GM18909 (cell line): ENCODE results near the gene SLCO4A1.
"Not testable (repeated sequence)": the region's sequence is repeated elsewhere in the genome, so short reads cannot be mapped to it uniquely, and the experiment has no call there.

Source experiments
- ATAC-seq: cut with Tn5 transposase; IDR thresholded peaks from one replicate; pipeline ENCODE4 v1.9.1; 2021; ENCODE audit warnings: mild to moderate bottlenecking; ENCODE audit not compliant: unreplicated experiment, poor library complexity

The SLCO4A1 gene

DNA sequence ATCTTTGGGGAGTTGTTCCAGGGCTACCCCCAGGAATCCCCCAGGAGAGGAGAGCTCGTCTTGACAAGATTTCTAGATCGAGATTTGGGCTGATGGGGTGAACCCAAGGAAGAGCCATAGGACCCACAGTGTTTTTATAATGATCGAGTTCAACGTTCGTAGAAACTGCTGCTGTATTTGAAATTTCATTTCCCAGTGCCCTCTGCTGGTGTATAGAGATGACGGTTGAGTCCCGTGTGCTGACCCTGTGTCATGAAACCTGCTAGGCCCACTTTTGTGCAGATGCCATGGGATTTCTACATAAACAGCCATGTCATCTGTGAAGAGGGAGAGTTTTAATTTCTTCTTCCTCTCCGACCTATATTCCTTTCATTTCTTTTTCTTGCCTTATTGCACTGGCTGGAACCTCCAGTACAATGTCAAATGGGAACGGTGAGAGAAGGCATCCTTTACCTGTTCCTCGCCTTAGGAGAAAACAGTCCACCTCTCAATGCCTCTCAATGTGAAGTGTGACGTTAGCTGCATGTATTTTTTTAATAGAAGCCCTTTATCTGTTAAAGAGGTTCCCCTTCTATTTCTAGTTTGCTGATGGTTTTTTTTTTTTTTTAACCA, 37.8 kb downstream of the SLCO4A1 start:
- no peak for ATAC-seq

DNA sequence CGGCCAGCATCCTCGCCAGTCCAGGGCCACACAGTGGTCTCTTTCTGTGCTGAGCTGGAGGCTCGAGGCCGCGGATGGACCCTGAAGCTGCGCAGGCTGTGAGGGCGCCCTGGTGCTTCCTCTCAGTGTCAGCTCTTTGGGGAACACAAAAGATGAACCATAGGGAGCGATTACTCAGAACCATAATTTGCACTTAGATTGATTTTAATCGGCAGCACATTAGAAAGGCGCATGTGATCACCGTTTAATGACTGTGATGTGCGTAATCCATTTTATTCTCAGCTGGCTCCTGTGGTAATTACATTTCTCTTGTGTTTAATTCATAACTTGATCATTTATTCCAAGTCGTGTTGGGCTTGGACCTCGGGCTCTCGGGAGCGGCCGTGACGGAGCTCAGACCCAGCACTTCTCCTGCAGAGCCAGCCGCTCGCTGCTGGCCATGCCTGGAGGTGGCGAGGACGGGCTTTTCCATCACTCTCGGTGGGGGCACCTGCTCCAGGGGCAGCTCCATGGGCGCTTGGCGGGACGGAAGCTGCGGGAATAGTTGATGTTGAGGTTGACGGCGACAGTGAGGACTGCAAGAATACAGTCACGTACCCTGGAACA, 40.7 kb downstream of the SLCO4A1 start:
- ATAC-seq, result no peak

DNA sequence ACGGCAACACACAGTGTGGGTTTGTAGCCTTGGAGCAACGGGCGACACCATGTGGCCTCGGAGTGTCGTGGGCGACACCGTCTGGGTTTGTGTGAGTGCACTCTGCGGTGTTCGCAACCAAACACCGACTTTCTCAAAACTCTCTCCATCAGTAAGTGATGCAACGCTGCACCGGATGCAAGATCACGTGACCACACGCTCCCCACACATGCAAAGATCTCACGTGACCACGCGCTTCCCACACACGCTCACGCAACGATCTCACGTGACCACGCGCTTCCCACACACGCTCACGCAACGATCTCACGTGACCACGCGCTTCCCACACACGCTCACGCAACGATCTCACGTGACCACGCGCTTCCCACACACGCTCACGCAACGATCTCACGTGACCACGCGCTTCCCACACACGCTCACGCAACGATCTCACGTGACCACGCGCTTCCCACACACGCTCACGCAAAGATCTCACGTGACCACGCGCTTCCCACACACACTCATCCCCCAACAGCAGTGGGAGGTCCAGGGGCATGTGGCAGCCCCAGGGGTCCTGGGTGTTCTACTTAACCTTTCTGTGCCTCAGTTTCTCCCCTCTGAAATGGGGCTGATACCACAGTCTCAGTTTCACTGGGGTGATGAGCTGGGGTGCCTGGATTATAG, 41.5 kb downstream of the SLCO4A1 start:
- ATAC-seq, result not testable (repeated sequence)

DNA sequence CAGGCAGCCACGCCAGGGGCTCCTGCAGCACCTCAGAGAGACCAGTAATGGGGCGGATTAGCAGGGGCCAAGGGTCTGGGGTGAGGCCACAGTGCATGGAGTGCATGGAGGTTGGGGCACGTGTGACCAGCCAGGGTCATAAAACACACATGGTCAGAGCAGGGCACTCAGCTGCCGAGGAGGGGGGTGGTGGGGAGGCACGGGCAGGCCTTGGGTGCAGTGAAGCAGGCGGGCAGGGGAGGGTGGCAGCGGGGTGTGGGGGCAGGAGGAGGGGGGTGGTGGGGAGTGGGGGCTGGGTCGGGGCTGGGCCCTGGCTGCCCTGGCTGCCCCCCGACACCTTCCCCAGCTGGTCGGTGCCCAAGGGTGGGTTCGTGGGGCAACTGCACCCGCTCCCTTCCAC, 42.7 kb downstream of the SLCO4A1 start:
- no peak for ATAC-seq

DNA sequence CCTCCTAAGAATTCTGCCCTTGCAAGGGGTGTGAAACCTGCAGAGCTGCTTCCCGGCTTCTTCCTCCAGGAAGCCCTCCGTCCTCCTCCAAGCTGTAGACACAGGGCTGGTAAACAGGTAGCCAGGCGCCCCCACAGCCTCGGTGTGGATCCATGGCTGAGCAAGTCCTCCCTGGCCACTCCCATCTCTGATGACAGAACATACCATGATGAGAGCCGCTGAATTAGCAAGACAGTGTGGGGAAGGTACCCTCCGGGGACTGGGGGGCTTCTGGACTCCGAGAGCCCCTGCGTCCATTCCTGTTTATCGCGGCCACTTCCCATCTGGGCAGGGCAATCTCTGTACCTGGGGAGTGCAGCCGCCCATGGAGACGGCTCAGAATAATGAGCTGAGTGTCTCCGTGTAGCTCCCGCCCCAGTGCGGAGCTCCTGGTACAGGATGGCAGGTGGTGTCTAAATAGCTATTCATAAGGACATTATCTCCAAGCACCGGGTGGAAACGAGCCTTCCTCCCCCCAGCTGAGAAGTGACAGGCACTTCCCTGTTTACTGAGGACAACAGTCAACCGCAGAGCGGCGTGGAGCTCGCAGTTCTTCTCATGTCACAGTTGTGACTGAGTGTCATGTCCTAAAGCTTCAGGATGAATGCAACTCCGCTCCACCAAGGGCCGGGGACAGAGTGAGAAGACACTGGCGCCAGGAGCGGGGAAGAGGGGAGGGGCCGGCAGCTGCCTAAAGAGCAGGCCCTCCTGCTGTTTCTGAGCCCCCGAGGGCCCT, 43.7 kb downstream of the SLCO4A1 start:
- ATAC-seq, result no peak

DNA sequence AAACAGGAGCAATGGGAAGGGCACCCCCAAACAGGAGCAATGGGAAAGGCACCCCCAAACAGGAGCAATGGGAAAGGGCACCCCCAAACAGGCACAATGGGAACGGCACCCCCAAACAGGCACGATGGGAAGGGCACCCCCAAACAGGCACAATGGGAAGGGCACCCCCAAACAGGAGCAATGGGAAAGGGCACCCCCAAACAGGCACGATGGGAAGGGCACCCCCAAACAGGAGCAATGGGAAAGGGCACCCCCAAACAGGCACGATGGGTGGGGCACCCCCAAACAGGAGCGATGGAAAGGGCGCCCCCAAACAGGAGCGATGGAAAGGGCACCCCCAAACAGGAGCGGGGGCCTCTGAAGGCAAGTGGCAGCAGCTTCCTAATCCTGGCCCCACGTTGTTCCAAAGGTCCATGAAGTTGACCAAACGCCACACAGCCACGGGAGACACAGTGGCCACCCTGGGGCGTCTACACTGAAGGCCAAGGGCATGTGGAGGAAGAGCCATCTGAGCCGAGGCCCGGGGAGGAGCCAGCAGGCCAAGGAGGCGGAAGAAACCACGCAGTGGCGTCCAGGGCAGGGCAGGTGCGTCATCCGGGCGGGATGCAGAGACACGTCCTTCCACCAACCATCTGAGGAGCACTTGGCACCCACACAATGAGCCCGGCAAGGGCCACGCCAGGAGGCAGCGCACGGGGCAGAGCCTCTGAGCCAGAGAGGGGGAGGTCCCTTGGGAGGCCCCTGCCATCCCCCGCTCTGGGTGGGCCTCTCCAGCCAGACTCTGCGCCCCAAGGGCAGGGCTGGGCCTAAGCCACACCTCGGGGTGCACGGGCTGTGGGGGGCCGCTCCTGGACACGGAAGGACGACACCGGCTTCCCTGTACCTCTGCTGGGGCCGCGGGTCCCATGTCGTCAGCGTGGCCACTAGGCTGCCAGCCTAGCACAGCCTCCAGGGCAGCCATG, 44.8 kb downstream of the SLCO4A1 start:
- no peak for ATAC-seq

DNA sequence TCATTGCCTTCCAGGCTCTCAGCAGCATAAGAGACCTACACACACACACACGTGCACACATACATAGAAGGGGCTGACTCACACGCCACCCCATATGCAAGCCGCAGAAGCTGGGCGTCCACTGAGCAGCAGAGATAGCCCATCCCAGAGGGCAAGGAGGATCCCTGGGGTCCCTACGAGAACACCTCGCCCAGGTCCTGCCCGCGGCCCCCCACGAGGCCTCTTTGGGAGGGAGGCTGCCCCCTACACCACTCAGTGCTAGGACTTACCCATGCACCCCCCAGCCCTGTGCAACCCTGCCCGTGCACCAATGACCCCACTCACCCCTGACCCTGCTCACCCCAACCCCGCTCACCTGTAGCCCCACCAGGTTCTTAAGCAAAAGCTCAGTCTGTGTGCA, 45.8 kb downstream of the SLCO4A1 start:
- no peak for ATAC-seq

DNA sequence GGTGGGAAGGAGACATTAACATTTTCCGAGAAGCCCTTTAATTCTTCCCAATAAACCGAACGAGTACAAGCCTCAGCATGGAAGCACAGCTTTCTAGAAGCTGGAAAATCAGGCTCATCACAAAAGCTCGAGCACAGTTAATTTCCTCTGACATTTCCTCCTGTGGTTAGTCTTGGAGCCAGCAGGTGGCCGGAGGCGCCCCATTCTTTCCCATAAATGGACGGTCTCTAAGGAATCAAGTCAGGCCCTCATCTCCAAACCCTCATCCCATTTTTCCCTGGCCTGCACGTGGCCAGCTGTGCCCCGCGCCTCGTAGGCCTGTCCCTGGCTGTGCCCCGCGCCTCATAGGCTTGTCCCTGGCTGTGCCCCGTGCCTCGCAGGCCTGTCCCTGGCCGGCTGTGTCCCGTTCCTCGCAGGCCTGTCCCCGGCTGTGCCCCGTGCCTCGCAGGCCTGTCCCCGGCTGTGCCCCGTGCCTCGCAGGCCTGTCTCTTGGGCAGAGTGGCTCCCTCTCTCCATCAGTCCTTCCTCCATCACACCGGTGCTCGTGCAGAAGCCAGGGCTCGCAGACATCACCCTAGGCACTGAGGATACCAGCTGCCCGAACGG, 46.7 kb downstream of the SLCO4A1 start:
- no peak for ATAC-seq

DNA sequence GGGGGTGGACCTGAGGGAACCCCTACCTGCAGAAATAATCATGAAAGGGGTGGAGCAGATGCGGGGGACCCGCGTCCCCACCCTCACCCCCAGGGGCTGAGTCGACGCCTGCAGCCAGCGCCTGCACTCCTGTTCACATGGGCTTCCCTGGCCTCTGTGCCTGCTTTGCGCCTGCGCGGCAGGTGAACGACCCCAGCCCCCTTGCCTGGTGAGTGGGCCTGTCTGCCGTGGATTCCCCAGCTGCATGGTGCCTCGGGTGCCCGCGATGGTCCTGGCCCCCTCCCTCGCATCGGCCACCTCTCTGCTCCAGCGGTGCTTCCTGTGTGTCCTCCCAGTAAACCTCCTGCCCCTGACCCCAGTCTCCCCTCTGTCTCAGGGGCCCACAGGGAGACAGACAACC, 47.6 kb downstream of the SLCO4A1 start:
- ATAC-seq, result no peak

DNA sequence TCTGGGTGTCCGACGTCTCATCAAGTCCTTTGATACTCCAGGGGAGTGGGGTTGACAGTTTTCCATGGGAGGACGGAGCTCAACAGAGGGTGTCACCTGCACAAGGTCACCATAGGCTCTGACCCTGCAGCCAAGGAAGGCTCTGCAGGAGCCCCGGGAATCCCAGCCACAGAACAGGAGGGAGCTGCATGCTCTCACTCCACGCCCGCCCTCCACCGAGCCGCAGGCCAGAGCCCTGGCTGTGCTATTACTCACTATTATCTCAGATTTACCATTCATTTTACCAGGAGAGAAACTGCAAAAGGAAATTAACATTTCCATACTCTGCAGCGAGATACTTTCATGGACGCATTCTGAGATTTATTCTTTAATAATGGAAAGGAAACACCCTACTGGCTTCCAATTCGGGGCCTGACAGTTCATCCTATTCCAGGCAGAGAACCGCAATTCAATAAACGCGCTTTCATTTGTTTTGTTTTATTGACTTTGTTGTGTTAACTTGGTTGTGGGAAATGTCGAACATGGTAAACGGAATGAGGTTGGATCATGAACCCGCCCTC, 48.0 kb downstream of the SLCO4A1 start:
- no peak for ATAC-seq

DNA sequence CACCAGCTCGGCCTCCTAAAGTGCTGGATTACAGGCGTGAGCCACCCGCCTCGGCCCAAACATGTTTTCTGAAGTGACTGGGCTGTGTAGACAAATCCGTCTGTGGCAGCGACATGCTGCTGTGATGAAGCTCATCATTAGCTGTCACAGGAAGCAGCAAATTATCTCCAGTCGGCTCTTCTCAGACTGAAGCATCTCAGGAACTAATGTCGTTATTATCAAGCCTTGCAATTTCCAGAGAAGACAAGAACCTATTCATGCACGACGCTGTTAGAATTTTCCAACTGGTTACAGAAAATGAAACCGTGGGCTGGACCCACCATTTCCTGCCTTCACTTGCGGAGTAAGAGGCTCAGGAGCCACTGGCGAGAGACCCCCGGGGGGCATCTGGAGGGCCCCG, 49.2 kb downstream of the SLCO4A1 start:
- ATAC-seq, result no peak

DNA sequence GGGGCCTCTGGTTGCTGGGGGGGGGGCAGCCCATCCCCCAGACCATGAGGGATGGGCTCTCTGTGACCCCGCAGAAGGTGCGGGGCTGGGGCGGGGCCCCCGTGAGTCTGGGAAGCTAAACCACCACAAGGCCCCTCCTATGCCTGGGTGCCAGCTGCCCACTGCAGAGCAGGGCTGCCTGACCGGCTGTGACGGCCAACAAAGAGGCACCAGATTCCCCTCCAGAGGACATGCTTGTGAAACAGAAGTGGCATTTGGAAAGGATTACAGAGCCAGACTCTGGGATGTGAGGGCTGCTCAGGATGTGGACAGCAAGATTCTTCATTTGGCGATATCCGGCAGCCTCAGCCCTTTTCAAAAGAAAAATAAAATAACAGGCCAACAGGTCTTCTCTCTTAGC, 49.9 kb downstream of the SLCO4A1 start:
- no peak for ATAC-seq

DNA sequence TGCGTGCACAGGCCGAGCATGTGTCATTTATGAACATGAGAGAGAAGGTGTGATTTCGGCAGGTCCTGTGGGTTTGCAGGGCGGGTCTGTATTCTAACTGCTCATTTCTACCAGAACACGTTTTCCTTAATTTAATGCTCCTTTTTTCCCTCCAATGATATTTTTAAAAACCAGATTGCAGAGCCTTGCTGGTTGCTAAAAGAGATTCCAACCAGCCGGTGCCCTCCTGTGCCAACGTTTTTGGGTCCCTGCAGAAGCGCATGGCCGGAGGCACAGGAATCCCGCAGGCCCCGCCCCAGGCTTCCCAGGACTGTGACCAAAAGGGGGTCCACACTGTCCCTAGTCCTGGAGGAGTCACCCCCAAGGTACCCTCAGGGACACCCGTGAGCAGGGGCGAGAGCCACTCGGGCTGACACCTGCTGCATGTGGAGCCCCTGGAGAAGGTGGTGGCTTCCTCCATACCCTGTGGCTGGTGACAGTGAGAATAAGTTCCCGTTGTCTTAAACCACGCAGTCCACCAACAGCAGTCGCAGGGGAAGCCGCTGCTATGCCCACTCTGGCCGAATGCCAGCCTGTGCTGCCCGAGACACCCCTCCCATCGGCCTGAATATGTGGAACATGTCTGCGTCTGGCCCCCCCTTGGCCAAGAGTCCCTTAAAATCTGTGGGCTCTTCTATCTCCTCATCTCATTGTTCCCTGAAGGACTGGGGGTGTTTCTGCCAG, 50.7 kb downstream of the SLCO4A1 start:
- ATAC-seq, result no peak

DNA sequence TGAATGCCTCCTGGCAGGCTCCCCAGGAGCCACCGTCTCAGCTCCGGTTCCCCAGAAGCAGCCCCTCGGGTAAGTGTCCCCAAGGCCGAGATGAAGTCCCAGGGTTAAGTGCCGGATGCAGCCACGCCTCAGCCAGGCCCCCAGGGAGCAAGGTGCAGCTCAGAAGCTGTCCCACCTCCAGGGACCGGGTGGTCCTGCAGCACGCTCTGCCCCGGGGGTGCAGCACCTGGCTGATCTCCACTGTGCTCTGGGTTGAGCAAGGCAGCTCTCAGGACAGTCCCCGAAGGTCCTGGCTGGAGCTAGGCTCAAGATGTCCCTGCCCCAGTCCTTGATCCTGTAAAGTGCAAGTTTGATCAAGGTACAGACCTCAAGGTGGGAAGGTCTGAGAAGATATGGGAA, 51.2 kb downstream of the SLCO4A1 start:
- ATAC-seq, result no peak

DNA sequence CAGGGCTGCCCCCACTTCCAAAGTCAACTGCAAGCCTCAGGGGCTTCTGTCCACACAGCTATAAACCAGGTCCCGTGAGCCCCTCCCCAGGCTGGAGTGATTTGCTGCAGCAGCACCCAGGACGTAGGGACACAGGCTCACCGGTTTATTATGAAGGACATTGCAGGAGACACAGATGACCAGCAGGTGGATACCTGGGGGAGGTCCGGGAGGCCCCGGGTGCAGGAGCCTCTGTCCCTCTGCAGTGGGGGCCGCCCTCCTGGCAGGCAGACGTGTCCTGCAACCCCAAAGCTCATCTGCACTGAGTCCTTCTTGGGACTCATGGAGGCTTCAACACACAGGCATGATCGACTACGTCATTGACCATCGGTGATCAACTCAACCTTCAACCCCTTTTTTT, 51.8 kb downstream of the SLCO4A1 start:
- ATAC-seq, result no peak

DNA sequence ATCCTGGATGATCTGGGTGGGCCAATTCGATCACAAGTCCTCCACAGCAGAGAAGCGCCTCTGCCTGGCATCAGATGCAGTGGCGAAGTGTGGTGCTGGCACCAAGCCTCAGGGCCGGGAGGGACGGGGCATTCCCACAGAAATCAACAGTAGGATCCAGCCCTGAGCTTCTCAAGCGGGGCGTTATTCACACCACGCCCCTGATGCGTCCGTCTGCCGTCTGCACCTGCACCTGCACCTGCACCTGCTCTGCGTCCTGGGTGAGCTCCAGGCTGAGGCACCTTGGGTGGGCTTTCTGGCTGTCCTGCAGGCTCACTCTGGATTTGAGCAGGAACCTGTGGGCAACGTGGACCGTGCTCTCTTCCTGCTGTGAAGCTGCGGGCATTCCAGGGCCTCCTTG, 52.6 kb downstream of the SLCO4A1 start:
- ATAC-seq, result no peak

DNA sequence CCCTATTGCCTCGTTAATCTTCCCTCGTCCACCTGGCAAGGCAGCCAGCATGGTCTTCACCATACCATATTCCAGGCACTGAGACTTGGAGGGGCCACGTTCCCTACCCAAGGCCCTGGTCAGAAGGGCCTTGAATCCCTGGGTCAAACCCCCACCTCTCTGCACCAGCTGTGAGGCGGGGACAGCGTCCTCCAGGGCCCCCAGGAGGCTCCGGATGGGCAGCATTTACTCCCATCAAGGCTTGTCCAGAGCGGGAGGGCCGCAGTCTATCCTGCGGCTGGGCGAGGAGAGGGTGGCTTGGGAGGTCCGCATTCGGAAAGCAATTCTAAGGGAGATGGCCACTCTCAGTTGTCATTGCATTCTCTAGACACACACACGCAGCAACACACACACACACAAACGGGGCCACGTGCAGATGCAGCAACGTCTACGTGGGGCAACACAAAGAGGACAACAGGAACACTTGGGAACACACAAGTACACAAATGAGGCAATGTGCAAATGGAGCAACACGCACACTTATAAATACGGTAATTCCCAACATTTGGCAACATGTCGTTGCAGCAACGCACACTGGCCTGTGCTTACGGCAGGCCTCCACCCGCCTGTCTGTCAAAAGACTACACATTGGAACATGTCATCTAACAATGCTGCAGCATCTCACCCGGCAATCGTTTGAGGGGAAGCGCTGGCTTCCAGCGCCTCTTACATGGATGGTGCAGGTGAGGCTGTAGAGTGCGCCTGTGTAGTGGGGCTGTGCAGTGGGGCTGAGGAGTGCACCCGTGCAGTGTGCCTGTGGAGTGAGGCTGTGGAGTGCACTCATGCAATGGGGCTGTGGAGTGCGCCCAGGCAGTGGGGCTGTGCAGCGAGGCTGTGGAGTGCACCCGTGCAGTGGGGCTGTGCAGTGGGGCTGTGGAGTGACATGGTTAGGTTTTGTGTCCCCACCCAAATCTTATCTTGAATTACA, 53.4 kb downstream of the SLCO4A1 start:
- ATAC-seq, result no peak
